HepG2 (cell line): ENCODE results near the gene THOC6. TPM values are rescaled to one million over a fixed set of nuclear protein-coding genes. Genes with fewer than 3 reads are reported as not detected.

Experiments used
- HNF4G ChIP-seq, 2 experiments: sonication (generic) in 1 of 2; formaldehyde crosslinking in 1 of 2; IDR thresholded peaks; 2 replicates each; pipeline versions ENCODE4 v1.4.0 to v1.6.1; 2011 to 2020; ENCODE audit warnings: borderline replicate concordance in 2 of 2, low read depth in 2 of 2, mild to moderate bottlenecking in 2 of 2, low read length in 1 of 2, missing genetic modification reagents in 1 of 2, moderate library complexity in 1 of 2
- HOXD1 ChIP-seq: sonication (generic); formaldehyde crosslinking; IDR thresholded peaks from 2 replicates; pipeline ENCODE4 v1.5.0; 2020; ENCODE audit warnings: missing genetic modification reagents
- KDM5B ChIP-seq: sonication (generic); formaldehyde crosslinking; IDR thresholded peaks from 2 replicates; pipeline ENCODE4 v1.4.0; 2020; ENCODE audit warnings: missing genetic modification reagents, mild to moderate bottlenecking, borderline replicate concordance
- KLF9 ChIP-seq: IDR thresholded peaks from 2 replicates; pipeline ENCODE4 v1.6.1; 2016; ENCODE audit warnings: low read depth
- MAFF ChIP-seq: IDR thresholded peaks from 2 replicates; pipeline ENCODE4 v1.6.1; 2011; ENCODE audit warnings: low read depth, low read length, improper control_type of control experiment
- MEF2D ChIP-seq: sonication (generic); formaldehyde crosslinking; IDR thresholded peaks from 2 replicates; pipeline ENCODE4 v1.5.1; 2020; ENCODE audit warnings: mild to moderate bottlenecking, missing genetic modification reagents
- MYNN ChIP-seq: sonication (generic); formaldehyde crosslinking; IDR thresholded peaks from 2 replicates; pipeline ENCODE4 v1.4.0; 2020; ENCODE audit warnings: mild to moderate bottlenecking, low read depth, missing genetic modification reagents
- NBN ChIP-seq: fragments of 450-650 bp; conservative IDR thresholded peaks from 2 replicates; pipeline ENCODE4 v1.6.1; 2017
- NR0B2 ChIP-seq: sonication (generic); formaldehyde crosslinking; IDR thresholded peaks from 2 replicates; pipeline ENCODE4 v1.4.0; 2020; ENCODE audit warnings: mild to moderate bottlenecking, missing genetic modification reagents
- NR2F2 ChIP-seq: IDR thresholded peaks from 2 replicates; pipeline ENCODE4 v1.6.1; 2012; ENCODE audit warnings: low read depth, inconsistent platforms, borderline replicate concordance
- SMAD1 ChIP-seq: sonication (generic); formaldehyde crosslinking; IDR thresholded peaks from 2 replicates; pipeline ENCODE4 v1.4.0; 2020; ENCODE audit warnings: missing genetic modification reagents, low read depth, mild to moderate bottlenecking, borderline replicate concordance
- TGIF2 ChIP-seq: IDR thresholded peaks from 2 replicates; pipeline ENCODE4 v1.6.1; 2016; ENCODE audit warnings: control low read depth, missing compliant biosample characterization
- YY1 ChIP-seq: IDR thresholded peaks from 2 replicates; pipeline ENCODE4 v1.6.1; 2011; ENCODE audit warnings: low read length, low read depth, moderate library complexity, mild to moderate bottlenecking; ENCODE audit not compliant: insufficient read depth, insufficient replicate concordance
- ZBTB43 ChIP-seq: sonication (generic); formaldehyde crosslinking; conservative IDR thresholded peaks from 2 replicates; pipeline ENCODE4 v1.4.0; 2020; ENCODE audit warnings: missing genetic modification reagents
- ZNF142 ChIP-seq: sonication (generic); formaldehyde crosslinking; IDR thresholded peaks from 2 replicates; pipeline ENCODE4 v1.4.0; 2020; ENCODE audit warnings: missing genetic modification reagents
- ZNF547 ChIP-seq: sonication (generic); formaldehyde crosslinking; IDR thresholded peaks from 2 replicates; pipeline ENCODE4 v1.5.1; 2020; ENCODE audit warnings: mild to moderate bottlenecking, missing genetic modification reagents
- ZNF574 ChIP-seq: sonication (generic); formaldehyde crosslinking; IDR thresholded peaks from 2 replicates; pipeline ENCODE4 v1.4.0; 2020; ENCODE audit warnings: missing genetic modification reagents
- ZSCAN20 ChIP-seq: sonication (generic); formaldehyde crosslinking; IDR thresholded peaks from 2 replicates; pipeline ENCODE4 v1.4.0; 2020; ENCODE audit warnings: missing genetic modification reagents, mild to moderate bottlenecking, borderline replicate concordance
- polyA plus RNA-seq, 8 experiments: library from polyadenylated mRNA; depleted of rRNA in 3 of 8; stranded (reverse) in 7 of 8; unstranded in 1 of 8; fragments of >200 nt; fragmentation: Illumina TruSeq in 4 of 8; extraction: Trizol in 4 of 8; gene quantifications; 2 replicates each; pipeline versions ENCODE4 v1.2.1 to v1.2.3, GENCODE V29; 2011 to 2016; ENCODE audit warnings: low read depth in 4 of 8, missing spikeins in 1 of 8, mixed read lengths in 1 of 8; ENCODE audit not compliant: insufficient read depth in 1 of 8
- total RNA-seq, 5 experiments: library from RNA; depleted of rRNA; stranded (reverse); fragments of >200 nt; fragmentation: Illumina TruSeq; extraction: Trizol; gene quantifications; 2 replicates each; pipeline ENCODE4 v1.2.3, GENCODE V29; 2016; ENCODE audit warnings: low read depth in 1 of 5

THOC6 gene
- total and polyA plus RNA-seq, 2 of the 13 experiments (the other 11 are each of a cell fraction or from before 2014, with no cell fraction given): 32.1 to 37.0 TPM

GRCh38 chr16:2981177-2981898, 42.5 kb upstream of the THOC6 start (continued):
- peak; percentile 17; the same call in 1 of the 2 replicates for TF ChIP-seq ZNF574
- 0 out of 2 replicates have a peak, but pooled peaks have one; percentile 40 for TF ChIP-seq NR0B2 (CRISPR knock-in tag)
- no peak for TF ChIP-seq ZSCAN20 (CRISPR knock-in tag)
- TF ChIP-seq SMAD1 (CRISPR knock-in tag): 0 out of 2 replicates have a peak, but pooled peaks have one; percentile 28
- TF ChIP-seq KLF9 (CRISPR knock-in tag): peak; percentile 28; the same call in 1 of the 2 replicates
- TF ChIP-seq ZNF142: no peak
- TF ChIP-seq ZBTB43: no peak
- TF ChIP-seq NR2F2: 0 out of 2 replicates have a peak, but pooled peaks have one; percentile 27
- no peak; the same call in 1 of the 2 replicates for TF ChIP-seq HOXD1 (CRISPR knock-in tag)
- no peak for TF ChIP-seq MAFF
- 0 out of 2 replicates have a peak, but pooled peaks have one; percentile 40 for TF ChIP-seq TGIF2 (CRISPR knock-in tag)
- peak; percentile 21; the same call in 1 of the 2 replicates for TF ChIP-seq HNF4G (IDR thresholded peaks at IDR 0.05; ENCODE audit: borderline replicate concordance, low read depth, low read length)
- peak; percentile 22; the same call in 1 of the 2 replicates for TF ChIP-seq HNF4G (CRISPR knock-in tag; IDR thresholded peaks at IDR 0.05; ENCODE audit: borderline replicate concordance, low read depth)
- TF ChIP-seq KDM5B (CRISPR knock-in tag): no peak; the same call in 1 of the 2 replicates
- no peak for TF ChIP-seq NBN
- TF ChIP-seq MYNN (CRISPR knock-in tag): no peak
- peak; percentile 59 for TF ChIP-seq YY1
- TF ChIP-seq MEF2D (CRISPR knock-in tag): peak; percentile 66; the same call in 1 of the 2 replicates
- no peak for TF ChIP-seq ZNF547 (CRISPR knock-in tag)
